HG03558 (cell line): ENCODE data around the gene TMEM236.

ENCODE experiments used
- ATAC-seq: cut with Tn5 transposase; IDR thresholded peaks from one replicate; pipeline ENCODE4 v1.9.1; 2021; ENCODE audit warnings: moderate number of reproducible peaks; ENCODE audit not compliant: unreplicated experiment; ENCODE audit errors: extremely low read depth

The TMEM236 gene

DNA sequence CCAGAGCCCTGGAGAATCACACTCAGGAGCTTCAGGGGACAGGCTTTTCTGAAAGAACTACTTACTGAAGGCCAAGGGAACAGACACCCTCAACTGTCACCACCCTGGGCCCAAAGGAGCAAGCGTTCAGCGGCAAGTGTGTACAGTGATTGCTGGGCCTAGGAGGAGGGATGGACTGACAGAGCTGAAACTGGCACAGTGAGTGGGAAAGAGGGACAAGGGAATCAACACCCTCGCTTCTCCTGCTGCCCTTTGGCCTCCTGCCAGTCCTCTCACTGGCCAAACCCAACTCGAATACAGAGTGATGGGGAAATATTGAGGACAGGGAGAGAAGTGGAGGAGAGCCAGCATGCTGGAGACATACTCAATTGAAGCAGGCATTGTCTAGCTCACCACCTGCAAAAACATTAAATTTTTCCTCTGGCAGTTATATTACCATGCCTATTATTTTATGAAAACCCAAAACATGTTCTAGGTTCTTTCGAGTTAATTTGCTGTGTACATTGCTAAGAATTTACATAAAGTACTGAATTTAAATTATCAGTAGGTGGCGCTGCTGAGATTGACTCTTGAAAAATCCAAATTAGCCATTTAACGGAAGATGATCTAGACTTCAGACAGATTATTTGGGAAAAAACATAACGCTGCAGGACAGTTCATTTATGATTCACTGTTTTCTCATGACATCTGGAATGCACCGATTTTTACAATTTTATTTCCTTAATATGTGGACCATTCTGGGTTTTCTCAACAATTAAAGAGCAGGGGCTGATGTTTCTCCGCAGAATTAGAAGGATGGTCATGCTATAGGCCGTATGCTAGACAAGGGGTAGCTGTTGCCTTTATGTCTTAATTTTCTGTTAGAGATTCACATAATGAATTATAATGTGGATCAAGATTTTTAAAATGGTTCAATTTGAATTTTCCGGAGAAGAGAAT lies 14.7 kb upstream of the TMEM236 start:
- no peak for ATAC-seq

DNA sequence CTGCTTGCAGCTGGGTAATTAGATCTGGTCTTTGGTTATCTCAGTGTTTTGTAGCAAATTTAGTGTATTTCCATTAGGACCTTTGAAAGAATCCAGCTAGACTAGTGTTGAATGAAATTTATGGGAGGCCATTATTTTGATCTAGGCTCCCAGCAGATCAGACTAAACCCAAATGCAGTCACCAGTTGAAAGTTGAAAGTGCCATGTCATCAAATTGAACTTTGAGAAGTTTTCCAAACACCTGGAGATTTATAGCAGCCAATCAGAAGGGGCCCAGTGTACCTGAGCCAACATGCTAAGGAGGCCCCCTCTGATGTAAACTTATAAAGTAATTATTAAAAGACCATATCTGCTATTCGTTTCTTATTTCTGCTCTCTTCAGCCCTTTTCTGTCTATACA lies 11.3 kb upstream of the TMEM236 start:
- no peak for ATAC-seq

DNA sequence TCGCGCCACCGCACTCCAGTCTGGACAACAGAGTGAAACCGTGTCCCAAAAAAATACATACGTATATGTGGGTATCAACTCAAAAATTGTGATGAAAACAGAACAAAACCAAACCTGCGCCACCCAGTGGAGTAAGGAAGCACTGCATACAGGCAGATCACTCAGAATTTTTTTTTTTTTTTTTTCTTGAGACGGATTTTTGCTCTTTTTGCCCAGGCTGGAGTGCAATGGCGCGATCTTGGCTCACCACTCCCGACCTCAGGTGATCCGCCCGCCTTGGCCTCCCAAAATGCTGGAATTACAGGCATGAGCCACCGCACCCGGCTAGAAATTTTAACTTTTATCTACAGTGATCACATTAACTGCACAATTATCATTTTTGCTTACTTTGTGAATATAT lies 9.1 kb upstream of the TMEM236 start:
- no peak for ATAC-seq

DNA sequence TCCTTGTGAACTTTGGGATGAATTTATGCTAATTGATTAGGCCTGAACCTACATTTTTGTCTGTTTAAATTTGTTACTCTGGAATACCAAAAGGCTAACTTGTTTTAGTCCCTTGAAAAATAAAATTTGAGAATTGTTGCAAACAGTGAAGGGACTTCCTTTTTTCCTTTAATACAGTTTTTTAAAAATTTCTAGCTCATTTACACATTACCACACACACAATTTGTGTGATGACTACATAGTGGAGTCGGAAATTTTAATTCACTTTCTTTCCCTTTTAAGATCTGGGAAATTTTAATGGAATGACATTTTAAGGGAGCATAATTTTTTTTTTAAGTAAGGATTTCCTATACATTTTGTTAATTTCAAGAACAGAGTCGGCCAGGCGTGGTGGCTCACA lies 8.6 kb upstream of the TMEM236 start:
- ATAC-seq = no peak

DNA sequence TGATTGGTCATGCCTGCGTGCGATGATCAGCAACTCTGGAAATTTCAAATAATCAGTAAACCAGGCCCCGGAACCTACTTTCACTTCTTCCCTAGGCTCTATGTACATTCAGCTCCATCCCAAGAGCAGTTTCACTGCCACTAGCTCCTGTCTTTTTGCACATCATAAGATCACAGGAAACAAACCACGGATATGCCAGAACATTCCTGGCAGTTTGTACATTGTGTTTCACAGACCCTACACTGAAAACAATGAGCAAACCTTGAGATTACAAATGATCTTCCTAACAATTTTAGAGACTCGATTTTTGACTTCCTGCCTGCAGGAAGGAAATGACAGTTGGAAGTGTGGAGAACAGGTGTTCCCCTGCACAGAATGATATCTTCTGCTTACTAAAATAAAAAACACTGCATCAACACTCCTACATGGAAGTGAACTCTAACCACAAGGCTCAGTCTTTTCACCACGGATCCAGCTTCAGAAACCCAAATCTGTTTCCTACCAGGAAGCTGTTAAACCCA lies 7.6 kb upstream of the TMEM236 start:
- ATAC-seq = no peak

DNA sequence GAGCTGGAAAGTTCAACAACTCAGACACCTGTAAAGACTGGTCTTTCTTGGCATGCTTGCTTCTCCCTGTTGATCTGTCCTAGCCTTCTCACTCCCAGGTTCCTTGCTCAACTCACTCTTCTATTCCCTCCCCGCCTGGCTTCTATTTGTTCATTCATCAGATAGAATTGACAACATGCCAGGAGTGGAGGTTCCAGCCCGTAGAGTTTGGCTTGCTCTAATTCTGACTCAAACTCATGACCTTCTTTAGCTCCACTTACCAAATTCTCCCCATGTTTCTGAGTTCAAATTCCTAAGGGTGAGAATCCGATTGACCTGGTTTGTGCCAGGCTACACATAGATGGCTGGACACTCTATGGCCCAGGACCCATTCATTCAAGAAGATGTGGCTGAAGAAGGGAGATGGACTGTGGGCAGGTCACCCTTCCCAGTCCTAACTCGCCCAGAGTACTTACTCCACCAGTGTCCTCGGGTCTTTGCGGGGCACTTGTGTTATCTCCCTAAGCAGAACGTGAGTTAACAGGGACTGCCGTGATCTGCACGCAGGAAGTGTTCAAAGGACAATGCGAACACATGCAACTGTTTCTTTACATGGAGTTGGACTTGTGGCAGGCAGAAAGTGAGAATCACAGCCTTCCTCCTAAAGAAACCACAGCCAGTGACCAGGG lies 4.0 kb upstream of the TMEM236 start:
- no peak for ATAC-seq

DNA sequence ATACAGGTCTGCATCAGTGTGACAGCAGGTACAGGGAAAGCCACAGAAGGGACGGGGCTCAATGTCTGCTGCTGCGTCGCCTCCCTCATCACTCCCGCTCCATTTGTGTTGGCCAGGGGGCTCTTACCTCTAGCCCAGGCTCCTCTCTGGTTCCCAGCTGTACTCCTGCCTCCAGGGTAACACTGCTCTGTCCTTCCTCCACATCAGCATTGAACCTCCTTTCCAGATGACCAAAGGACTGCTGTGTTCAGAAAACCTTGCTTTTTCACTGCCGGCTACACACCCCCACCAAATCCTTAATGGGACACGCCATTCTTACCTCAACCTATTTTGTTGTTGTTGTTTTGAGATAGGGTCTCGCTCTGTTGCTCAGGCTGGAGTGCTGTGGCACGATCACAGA lies 2.1 kb upstream of the TMEM236 start:
- no peak for ATAC-seq

DNA sequence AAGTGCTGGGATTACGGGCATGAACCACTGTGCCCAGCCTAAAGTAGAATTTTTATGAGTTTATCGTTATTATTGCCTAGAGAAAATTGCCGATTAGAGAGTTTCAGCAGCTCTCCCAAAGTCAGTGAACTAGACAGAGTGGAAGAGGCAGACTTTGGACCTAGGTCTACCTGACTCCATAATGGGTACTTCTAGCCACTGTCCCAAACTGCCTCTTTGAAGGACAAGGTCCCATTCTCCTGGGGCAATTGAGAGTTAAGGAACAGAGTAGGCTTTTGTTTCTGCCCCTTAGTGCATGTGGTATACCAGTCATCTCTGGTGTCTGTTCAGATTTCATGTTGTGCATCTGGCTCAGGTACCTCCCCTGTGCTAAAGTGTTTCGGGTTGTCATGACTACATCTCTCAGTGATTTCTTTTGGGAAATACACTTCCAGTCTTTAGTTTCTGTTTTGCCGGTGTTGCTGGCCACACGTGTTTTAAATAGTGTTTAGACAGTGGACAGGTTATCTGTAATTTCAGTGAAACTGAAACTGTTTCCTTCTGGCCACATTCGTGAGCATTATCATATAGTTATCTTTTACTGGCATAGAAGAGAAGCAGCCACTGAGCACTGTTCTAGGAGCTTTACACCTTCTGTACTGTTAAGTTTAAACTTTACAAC lies 4.7 kb downstream of the TMEM236 start:
- peak; percentile 88 for ATAC-seq

DNA sequence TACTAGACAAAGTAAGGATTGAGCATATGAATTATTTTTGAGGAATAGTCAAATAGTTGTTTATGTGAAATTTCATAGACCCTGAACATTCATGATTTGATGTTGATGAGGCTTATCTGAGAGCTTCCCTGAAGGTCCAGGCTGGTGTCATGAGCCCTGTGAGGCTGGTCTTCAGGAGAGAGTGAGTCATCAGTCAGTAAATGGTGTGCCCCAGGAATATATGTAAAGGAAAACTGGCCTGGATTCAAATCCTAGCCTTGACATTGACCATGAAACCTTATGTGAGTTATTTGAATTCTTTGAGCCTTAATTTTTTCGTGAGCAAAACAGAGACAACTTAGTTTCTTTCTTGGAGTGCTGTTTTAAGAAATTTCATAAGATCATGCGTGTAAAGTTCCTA lies 6.2 kb downstream of the TMEM236 start:
- ATAC-seq = no peak

DNA sequence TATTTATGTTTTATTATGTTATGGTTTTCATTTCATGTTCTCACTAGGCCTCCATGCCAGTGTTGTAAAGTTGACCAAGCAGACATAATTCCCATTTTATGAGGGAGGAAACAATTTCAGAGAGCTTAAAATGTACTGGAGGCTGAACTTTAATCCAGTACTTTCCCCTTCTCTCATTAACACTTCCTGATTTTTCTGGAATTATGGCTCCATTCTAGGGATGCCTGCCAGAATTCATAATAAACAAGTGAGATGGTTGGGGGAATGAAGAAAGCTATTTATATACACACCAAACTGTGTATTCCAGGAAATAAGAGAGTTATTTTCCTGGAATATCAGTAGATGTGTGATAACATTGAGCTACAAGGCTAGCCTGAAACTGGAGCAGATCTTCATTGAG lies 6.9 kb downstream of the TMEM236 start:
- no peak for ATAC-seq

DNA sequence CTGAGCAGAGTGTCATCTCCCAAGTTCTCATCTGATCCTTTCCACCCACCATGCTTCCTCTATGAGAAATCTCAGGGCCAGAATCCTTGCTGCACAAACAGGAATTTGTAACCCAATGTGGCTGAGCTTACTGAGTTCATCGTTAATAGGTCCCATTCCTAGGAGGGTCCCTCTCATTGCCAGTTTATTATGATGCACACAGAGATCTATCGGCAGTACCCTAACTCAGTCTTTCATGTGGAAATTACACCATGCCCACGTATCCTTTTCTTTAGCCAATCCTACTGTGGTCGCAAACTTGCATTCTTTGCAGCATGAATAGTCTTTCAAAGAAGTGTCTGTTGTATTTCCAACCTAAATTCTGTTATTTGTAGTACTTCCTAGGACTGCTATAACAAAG lies 12.1 kb downstream of the TMEM236 start:
- no peak for ATAC-seq

DNA sequence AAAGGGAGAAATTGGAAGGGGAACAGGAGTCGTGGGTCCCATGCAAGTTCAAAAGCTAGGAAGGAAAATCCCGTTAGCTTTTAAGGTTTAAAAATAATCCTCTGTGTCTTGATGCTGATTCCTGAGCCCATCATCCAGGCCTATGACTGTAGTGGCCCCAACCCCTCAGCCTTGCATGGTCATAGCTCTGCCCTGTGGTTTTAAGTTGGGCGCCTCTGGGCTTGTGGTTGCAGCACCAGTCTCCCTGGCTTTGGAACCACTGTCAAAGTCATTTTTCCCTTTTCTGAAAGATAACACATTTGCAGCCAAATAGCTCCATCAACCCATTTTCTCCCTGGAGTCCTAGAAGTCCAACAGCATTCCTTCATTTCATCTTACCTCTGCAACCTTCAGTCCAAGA lies 13.6 kb downstream of the TMEM236 start:
- no peak for ATAC-seq

DNA sequence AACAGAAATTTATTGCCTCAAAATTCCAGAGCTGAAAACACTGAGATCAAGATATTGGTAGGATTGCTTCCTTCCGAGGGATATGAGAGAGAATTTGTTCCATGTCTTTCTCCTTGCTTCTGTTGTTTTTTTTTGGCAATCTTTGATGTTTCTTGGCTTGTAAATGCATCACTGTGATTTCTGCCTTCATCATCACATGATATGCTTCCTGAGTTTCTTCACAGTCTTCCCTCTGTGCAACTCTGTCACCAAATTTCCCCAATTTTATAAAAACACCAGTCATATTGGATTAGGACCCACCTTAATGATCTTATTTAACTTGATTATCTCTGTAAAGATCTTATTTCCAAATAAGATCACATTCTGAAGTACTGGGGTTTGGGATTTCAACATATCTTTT lies 14.7 kb downstream of the TMEM236 start:
- ATAC-seq = no peak

DNA sequence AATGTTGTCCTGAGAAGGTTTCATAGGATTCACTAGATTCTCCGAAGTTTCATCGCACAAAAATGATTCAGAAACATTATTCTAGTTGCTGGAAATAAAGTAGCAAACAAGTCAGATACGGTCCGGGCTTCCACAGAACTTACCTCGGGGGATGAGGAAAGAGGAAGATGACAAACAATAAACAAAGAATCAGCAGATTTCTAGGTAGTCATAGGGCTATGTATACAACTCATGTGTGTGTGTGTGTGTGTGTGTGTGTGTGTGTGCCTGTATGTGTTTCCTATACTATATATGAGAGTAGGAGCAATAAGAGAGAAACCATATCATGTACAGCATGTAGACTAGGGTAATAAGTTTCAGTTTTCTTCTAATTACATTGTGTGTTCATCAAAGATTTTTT lies 16.5 kb downstream of the TMEM236 start:
- ATAC-seq = no peak

DNA sequence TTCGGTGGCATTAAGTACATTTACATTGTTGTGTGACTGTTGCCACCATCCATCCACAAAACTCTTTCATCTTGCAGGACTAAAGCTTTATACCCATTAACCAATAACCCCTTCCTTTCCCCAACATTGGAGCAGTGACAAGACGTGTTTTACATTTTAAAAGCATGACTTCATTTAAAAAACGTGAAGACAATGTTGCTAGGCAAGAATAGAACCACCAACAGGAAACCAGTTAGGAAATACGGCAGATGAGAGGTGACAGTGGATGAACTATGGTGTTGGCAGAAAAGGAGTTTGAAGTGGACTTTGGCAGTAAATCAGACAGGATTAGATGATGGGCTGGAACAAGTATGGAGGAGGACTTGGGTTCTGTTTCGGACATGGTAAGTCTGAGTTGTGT lies 17.0 kb downstream of the TMEM236 start:
- ATAC-seq = no peak

DNA sequence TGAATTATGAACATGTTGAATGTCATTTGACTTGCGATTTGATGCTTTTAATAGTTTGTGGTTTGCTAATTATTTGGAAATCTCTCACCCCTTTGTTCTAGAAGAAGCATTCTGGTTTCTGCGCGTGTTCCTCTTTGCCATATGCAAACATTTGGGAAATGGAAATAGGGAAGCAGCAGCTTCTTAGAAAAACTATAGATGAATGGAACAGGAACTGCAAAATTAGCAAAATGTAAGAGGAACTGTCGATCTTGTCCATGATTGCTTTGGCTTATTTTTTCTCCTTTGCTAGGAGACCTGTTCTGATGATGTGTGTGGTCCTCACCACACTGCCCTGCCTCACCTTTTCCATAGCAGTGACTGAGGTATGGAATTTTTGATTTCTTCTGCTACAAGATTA lies 19.0 kb downstream of the TMEM236 start:
- ATAC-seq = no peak

DNA sequence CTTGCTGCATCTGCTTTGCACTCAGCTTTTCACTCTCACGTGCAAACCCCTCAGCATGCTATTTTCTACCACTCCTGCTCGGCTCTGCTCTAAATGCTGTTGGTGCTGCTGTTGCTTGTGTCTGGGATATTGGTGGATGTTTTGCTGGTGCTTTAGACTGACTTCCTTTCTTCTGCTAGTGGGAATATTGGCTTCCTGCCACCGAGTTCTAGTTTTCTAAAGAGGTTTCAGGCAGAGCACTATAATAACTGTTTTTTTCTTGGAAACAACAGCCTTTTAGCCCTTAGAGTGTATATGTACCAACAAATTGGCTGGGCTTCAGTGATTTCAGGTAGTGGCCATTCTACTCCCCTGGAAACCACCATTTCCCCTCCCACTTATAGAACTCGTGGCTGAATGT lies 27.8 kb downstream of the TMEM236 start:
- no peak for ATAC-seq

DNA sequence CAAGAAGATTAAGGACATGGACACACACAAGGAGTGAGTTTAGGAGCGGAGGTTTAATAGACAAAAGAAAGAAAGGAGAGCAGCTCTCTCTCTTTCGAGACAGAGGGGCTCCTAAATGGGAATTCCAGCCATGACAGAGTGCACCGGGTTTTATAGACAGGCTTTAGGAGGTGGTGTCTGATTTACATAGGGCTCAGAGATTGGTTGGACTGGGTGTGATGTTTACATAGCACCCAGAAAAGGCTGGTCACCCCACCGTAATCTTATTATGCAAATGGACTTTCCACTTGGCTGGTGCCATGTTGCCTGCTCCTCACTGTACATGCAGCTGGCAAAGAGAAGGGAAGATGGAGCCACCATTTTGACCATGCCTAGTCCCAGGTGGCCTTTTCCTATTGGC lies 28.7 kb downstream of the TMEM236 start:
- no peak for ATAC-seq

DNA sequence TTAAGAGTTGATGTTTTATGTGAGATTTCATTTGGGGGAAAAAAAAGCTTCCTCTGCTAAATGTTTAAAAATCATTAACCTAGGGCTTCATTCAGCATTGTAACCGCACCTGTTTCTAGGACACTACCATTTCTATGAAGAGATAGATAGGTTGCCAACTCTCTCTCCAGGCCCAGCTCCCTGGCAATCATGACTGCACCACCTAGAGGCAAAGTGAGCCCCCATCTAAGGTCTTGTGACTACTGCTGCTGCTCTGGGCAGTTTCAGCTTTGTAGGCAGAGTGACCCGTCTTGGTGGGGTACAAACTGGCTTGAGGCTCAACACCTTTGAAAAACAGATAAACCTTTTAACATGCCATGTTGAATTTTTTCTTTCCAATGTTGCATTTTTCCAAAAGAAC lies 29.9 kb downstream of the TMEM236 start:
- no peak for ATAC-seq

DNA sequence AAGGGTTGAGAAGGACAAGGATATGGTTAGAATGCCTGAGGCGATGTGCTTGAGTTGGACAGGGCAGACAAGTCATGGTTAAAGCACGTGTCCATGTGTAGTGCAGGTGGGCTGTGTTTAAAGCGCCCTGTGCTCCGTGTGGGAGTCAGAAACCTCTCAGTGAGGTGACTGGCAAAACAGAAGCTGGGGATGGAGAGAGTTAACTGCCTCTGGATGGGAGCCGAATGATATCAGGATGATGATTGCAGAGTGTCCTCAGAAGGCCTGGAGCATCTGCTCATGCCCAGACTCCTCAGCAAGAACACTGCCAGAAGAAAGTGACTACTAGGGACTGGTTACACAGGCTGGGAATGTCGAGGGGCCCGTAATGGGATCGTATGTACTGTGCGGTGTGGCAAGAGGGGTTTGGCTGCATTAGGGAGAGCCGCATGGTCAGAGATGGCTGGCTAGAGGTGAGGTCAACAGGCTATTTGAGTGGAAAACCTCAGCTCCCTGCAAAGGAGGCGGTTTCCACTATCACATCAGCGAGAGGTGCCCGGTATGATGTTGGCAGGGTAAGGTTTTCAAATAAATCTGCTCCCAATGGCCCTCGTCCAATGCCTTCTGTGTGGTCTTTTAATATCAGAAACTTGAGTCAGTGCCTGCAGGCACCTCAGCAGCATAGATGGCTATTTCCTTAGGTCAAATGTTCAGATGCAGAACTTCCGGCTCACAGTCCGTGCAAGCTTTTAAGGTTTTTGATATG lies 31.1 kb downstream of the TMEM236 start:
- no peak for ATAC-seq
